Adipocyte (in vitro differentiated cells): ENCODE data around the gene SMAD5.

Source experiments
- DNase-seq: peaks from one replicate; pipeline ENCODE4 v3.0.0-alpha.2; 2015; ENCODE audit warnings: low read depth
- H3K27me3 ChIP-seq: replicated peaks from 2 replicates; pipeline ENCODE4 v1.7.0; 2013; ENCODE audit warnings: mild to moderate bottlenecking, low read length, moderate library complexity; ENCODE audit not compliant: control insufficient read depth, insufficient read depth
- H3K36me3 ChIP-seq: 2 replicates; pipeline ENCODE4 v1.7.0; 2013; ENCODE audit warnings: low read length, mild to moderate bottlenecking, moderate library complexity; ENCODE audit not compliant: control insufficient read depth, insufficient read depth, severe bottlenecking
- H3K4me1 ChIP-seq: 2 replicates; pipeline ENCODE4 v1.7.0; 2013; ENCODE audit warnings: mild to moderate bottlenecking, low read length, moderate library complexity; ENCODE audit not compliant: control insufficient read depth, insufficient read depth
- H3K4me3 ChIP-seq: 2 replicates; pipeline ENCODE4 v1.7.0; 2013; ENCODE audit warnings: mild to moderate bottlenecking, low read length, moderate library complexity
- H3K9ac ChIP-seq: 2 replicates; pipeline ENCODE4 v1.7.0; 2013; ENCODE audit warnings: mild to moderate bottlenecking, low read length, moderate library complexity
- H3K9me3 ChIP-seq: 2 replicates; pipeline ENCODE4 v1.7.0; 2013; ENCODE audit warnings: mild to moderate bottlenecking, low read length, moderate library complexity; ENCODE audit not compliant: control insufficient read depth

The SMAD5 gene

GRCh38 chr5:136200761-136201160, 68.1 kb downstream of the SMAD5 start:
- no peak for DNase-seq
- Histone ChIP-seq H3K36me3 (no peaks in the 10 kb centered on the region), H3K27me3 (peaks cover 12% of the 10 kb centered on the region), H3K9me3 (peaks cover 6% of the 10 kb centered on the region), H3K4me1 (no peaks in the 10 kb centered on the region), H3K4me3 (no peak overlapping the region), H3K9ac (no peak overlapping the region)

GRCh38 chr5:136201870-136202269, 69.2 kb downstream of the SMAD5 start:
- no peak overlapping the region for H3K9ac ChIP-seq

GRCh38 chr5:136202469-136203205, 70.0 kb downstream of the SMAD5 start:
- Histone ChIP-seq H3K9me3 (peaks cover 6% of the 10 kb centered on the region), H3K4me1 (no peaks in the 10 kb centered on the region), H3K9ac (no peak overlapping the region), H3K36me3 (no peaks in the 10 kb centered on the region), H3K4me3 (no peak overlapping the region), H3K27me3 (peaks cover 12% of the 10 kb centered on the region)
- no peak for DNase-seq

More at GRCh38 chr5:136201870-136202269, 69.2 kb downstream of the SMAD5 start:
- Histone ChIP-seq H3K27me3 (peaks cover 12% of the 10 kb centered on the region), H3K9me3 (peaks cover 6% of the 10 kb centered on the region), H3K4me1 (no peaks in the 10 kb centered on the region), H3K36me3 (no peaks in the 10 kb centered on the region), H3K4me3 (no peak overlapping the region)
- DNase-seq = no peak

- no peaks in the 10 kb centered on the region for H3K4me1 ChIP-seq
- no peak for DNase-seq
These were observed 70.8 kb downstream of the SMAD5 start for GRCh38 chr5:136203303-136203922.

GRCh38 chr5:136205061-136205702, 72.5 kb downstream of the SMAD5 start:
- peaks cover 20% of the 10 kb centered on the region for H3K27me3 ChIP-seq
- DNase-seq = no peak

More at GRCh38 chr5:136203303-136203922, 70.8 kb downstream of the SMAD5 start:
- Histone ChIP-seq H3K9me3 (peaks cover 6% of the 10 kb centered on the region), H3K9ac (no peak overlapping the region), H3K4me3 (no peak overlapping the region), H3K27me3 (peaks cover 12% of the 10 kb centered on the region), H3K36me3 (no peaks in the 10 kb centered on the region)

GRCh38 chr5:136205941-136206340, 73.3 kb downstream of the SMAD5 start:
- H3K27me3 ChIP-seq = peaks cover 17% of the 10 kb centered on the region
- H3K4me3 ChIP-seq = no peak overlapping the region
- DNase-seq = no peak
- H3K9ac ChIP-seq = no peak overlapping the region
- no peaks in the 10 kb centered on the region for H3K36me3 ChIP-seq
- no peaks in the 10 kb centered on the region for H3K4me1 ChIP-seq
- H3K9me3 ChIP-seq = peaks cover 6% of the 10 kb centered on the region

More at GRCh38 chr5:136205061-136205702, 72.5 kb downstream of the SMAD5 start:
- no peaks in the 10 kb centered on the region for H3K4me1 ChIP-seq
- no peak overlapping the region for H3K4me3 ChIP-seq
- H3K36me3 ChIP-seq = no peaks in the 10 kb centered on the region
- H3K9ac ChIP-seq = no peak overlapping the region
- peaks cover 6% of the 10 kb centered on the region for H3K9me3 ChIP-seq

GRCh38 chr5:136206361-136206760, 73.7 kb downstream of the SMAD5 start:
- Histone ChIP-seq H3K4me1 (no peaks in the 10 kb centered on the region), H3K27me3 (peaks cover 21% of the 10 kb centered on the region), H3K9ac (no peak overlapping the region), H3K4me3 (no peak overlapping the region), H3K9me3 (peaks cover 6% of the 10 kb centered on the region), H3K36me3 (no peaks in the 10 kb centered on the region)
- DNase-seq = no peak

- H3K27me3 ChIP-seq = peaks cover 25% of the 10 kb centered on the region
- no peak for DNase-seq
- H3K9ac ChIP-seq = no peak overlapping the region
- H3K36me3 ChIP-seq = no peaks in the 10 kb centered on the region
- no peaks in the 10 kb centered on the region for H3K4me1 ChIP-seq
- H3K4me3 ChIP-seq = no peak overlapping the region
- peaks cover 6% of the 10 kb centered on the region for H3K9me3 ChIP-seq
These were observed 75.0 kb downstream of the SMAD5 start for GRCh38 chr5:136207631-136208030.

GRCh38 chr5:136208916-136209315, 76.3 kb downstream of the SMAD5 start:
- no peak for DNase-seq
- no peaks in the 10 kb centered on the region for H3K36me3 ChIP-seq
- H3K4me1 ChIP-seq = peaks cover 3% of the 10 kb centered on the region
- H3K9me3 ChIP-seq = peaks cover 6% of the 10 kb centered on the region
- H3K27me3 ChIP-seq = peaks cover 36% of the 10 kb centered on the region
- no peak overlapping the region for H3K4me3 ChIP-seq
- H3K9ac ChIP-seq = no peak overlapping the region

- no peak for DNase-seq
- peaks cover 6% of the 10 kb centered on the region for H3K9me3 ChIP-seq
- peaks cover 41% of the 10 kb centered on the region for H3K27me3 ChIP-seq
- no peak overlapping the region for H3K4me3 ChIP-seq
- no peak overlapping the region for H3K9ac ChIP-seq
- H3K36me3 ChIP-seq = no peaks in the 10 kb centered on the region
- peaks cover 8% of the 10 kb centered on the region for H3K4me1 ChIP-seq
These were observed 76.8 kb downstream of the SMAD5 start for GRCh38 chr5:136209346-136209910.

- DNase-seq = peak; percentile 18
- Histone ChIP-seq H3K9me3 (peaks cover 5% of the 10 kb centered on the region), H3K27me3 (peaks cover 49% of the 10 kb centered on the region), H3K4me1 (peaks cover 8% of the 10 kb centered on the region), H3K36me3 (no peaks in the 10 kb centered on the region), H3K4me3 (no peak overlapping the region), H3K9ac (no peak overlapping the region)
These were observed 77.6 kb downstream of the SMAD5 start for GRCh38 chr5:136210259-136210658.
